HL-60 (cell line): Measurements from ENCODE around the gene MTMR11.

ENCODE experiments used
- DNase-seq, 2 experiments: peaks; one replicate each; pipeline ENCODE4 v3.0.0-alpha.2; 2010 to 2020; ENCODE audit warnings: low read depth in 1 of 2, low spot score in 1 of 2
- H3K27ac ChIP-seq: fragments of 250-450 bp; sonication (Bioruptor Pico); replicated peaks from 2 replicates; pipeline ENCODE4 v1.5.1; 2020; ENCODE audit warnings: mild to moderate bottlenecking, moderate library complexity
- H3K27me3 ChIP-seq: fragments of 250-450 bp; sonication (Bioruptor Pico); 2 replicates; pipeline ENCODE4 v1.5.1; 2021; ENCODE audit warnings: mild to moderate bottlenecking, moderate library complexity; ENCODE audit not compliant: insufficient read depth, poor library complexity, severe bottlenecking
- H3K4me3 ChIP-seq: replicated peaks from 2 replicates; pipeline ENCODE4 v1.5.1; 2011; ENCODE audit warnings: mild to moderate bottlenecking, control low read depth, low read length; ENCODE audit not compliant: insufficient read depth
- GABPA ChIP-seq: IDR thresholded peaks from 2 replicates; pipeline ENCODE4 v1.6.1; 2012; ENCODE audit warnings: low read depth
- POLR2AphosphoS5 ChIP-seq: IDR thresholded peaks from 2 replicates; pipeline ENCODE4 v1.6.1; 2012; ENCODE audit warnings: low read depth
- SPI1 ChIP-seq: IDR thresholded peaks from 2 replicates; pipeline ENCODE4 v1.6.1; 2012; ENCODE audit warnings: low read depth, mild to moderate bottlenecking, borderline replicate concordance
- TF ChIP-seq, protein P1 (sequence below): IDR thresholded peaks from 2 replicates; pipeline ENCODE4 v1.6.1; 2012; ENCODE audit warnings: low read depth; ENCODE audit not compliant: insufficient replicate concordance
- TF ChIP-seq, protein P2 (sequence below): IDR thresholded peaks from one replicate; pipeline ENCODE4 v1.5.1; 2011; ENCODE audit warnings: low read length, control low read depth, inconsistent platforms; ENCODE audit not compliant: insufficient read depth

The MTMR11 gene

DNA sequence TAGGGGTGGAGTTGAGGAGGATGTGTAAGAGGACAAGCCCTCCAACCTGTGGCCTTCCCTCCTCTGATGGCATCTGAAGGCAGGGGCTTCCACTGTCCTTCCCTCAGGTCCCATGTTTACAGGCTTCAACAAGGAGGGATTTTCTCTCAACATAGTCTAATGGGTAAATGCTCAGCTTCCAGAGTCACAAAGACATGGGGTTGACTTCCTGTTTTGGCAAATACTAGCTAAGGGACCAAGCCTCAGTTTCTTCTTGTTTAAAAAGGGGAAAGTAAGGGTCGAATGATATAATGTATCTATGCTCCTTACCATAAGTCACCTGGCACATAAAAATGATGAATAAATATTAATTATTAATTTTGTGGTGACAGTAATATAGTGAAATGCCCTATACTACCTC lies 22.1 kb downstream of the MTMR11 start:
- Histone ChIP-seq H3K27ac (no peak overlapping the region), H3K27me3 (no peaks in the 10 kb centered on the region), H3K4me3 (no peak overlapping the region)
- TF ChIP-seq, protein P1, sequence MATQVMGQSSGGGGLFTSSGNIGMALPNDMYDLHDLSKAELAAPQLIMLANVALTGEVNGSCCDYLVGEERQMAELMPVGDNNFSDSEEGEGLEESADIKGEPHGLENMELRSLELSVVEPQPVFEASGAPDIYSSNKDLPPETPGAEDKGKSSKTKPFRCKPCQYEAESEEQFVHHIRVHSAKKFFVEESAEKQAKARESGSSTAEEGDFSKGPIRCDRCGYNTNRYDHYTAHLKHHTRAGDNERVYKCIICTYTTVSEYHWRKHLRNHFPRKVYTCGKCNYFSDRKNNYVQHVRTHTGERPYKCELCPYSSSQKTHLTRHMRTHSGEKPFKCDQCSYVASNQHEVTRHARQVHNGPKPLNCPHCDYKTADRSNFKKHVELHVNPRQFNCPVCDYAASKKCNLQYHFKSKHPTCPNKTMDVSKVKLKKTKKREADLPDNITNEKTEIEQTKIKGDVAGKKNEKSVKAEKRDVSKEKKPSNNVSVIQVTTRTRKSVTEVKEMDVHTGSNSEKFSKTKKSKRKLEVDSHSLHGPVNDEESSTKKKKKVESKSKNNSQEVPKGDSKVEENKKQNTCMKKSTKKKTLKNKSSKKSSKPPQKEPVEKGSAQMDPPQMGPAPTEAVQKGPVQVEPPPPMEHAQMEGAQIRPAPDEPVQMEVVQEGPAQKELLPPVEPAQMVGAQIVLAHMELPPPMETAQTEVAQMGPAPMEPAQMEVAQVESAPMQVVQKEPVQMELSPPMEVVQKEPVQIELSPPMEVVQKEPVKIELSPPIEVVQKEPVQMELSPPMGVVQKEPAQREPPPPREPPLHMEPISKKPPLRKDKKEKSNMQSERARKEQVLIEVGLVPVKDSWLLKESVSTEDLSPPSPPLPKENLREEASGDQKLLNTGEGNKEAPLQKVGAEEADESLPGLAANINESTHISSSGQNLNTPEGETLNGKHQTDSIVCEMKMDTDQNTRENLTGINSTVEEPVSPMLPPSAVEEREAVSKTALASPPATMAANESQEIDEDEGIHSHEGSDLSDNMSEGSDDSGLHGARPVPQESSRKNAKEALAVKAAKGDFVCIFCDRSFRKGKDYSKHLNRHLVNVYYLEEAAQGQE, result no peak
- TF ChIP-seq SPI1 (peak; percentile 70), GABPA (no peak)
- no peak for DNase-seq

DNA sequence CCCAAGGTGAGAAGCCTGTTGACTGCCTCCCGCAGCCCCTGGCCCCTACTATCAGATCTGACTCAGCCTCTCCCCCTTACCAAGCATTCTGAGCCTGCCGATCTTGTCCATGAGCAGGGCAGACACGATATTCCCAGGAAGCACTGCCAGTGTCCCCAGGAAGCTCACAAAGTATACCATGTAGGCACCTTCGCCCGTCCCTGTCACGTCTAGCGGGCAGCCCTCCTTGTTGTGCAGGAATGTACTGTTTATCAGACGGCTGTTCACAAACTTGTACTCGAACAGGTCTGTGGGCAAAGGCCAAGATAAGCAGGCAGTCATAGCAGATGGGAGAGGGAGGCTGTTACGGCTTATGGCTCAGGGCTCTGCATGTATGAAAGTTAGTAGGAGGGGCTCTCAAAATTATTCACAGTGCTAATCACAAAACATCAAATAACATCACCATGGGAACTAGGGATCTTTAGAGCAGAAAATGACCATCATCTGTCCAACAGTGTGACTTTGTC lies 30.1 kb downstream of the MTMR11 start:
- DNase-seq, result no peak
- Histone ChIP-seq H3K27ac (no peak overlapping the region), H3K27me3 (no peaks in the 10 kb centered on the region), H3K4me3 (no peak overlapping the region)
- no peak for TF ChIP-seq POLR2AphosphoS5
- no peak for TF ChIP-seq SPI1
- TF ChIP-seq, protein P2, sequence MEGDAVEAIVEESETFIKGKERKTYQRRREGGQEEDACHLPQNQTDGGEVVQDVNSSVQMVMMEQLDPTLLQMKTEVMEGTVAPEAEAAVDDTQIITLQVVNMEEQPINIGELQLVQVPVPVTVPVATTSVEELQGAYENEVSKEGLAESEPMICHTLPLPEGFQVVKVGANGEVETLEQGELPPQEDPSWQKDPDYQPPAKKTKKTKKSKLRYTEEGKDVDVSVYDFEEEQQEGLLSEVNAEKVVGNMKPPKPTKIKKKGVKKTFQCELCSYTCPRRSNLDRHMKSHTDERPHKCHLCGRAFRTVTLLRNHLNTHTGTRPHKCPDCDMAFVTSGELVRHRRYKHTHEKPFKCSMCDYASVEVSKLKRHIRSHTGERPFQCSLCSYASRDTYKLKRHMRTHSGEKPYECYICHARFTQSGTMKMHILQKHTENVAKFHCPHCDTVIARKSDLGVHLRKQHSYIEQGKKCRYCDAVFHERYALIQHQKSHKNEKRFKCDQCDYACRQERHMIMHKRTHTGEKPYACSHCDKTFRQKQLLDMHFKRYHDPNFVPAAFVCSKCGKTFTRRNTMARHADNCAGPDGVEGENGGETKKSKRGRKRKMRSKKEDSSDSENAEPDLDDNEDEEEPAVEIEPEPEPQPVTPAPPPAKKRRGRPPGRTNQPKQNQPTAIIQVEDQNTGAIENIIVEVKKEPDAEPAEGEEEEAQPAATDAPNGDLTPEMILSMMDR, result no peak
- TF ChIP-seq, protein P1, result no peak
- TF ChIP-seq GABPA, result no peak

DNA sequence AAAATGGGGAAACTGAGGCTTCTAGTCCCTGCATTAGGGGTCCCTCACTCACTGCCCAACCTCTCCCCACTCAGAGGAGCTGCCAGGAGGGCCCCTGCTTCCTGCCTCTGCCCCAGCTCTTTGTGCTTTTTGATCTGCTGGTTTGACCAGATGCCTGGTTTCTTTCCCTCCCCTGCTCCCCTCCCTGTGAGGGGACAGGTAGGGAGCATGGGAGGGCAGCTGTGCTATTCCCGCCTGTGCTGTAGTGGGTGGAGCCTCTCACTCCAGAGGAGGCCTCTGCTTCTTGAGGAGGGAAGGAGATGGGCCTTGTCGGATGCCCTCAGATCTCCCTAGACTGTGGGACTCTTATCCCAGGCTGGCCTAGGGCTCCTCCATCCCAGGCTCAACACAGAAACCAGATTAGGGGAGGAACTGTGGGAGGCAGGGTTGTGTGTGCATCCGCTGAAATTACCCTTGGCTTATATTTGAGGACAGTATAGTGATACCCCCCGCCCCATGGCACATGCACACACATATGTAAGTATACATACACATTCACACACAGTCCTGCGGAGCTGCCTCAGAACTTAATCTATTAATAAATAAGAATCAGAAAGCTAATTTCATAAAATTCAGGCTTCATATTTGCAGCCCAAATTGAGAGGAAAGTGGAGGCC lies 32.7 kb downstream of the MTMR11 start:
- Histone ChIP-seq H3K27me3 (no peaks in the 10 kb centered on the region), H3K27ac (no peak overlapping the region), H3K4me3 (no peak overlapping the region)
- no peak for DNase-seq
- no peak for TF ChIP-seq SPI1
- TF ChIP-seq GABPA, result no peak
- TF ChIP-seq, protein P2, result no peak
- no peak for TF ChIP-seq POLR2AphosphoS5
- TF ChIP-seq, protein P1, result no peak
